ENCODE data around the gene ZDHHC19. TPM values are rescaled to one million over a fixed set of nuclear protein-coding genes. Genes with fewer than 3 reads are reported as not detected.
"Not testable (repeated sequence)": the region's sequence is repeated elsewhere in the genome, so short reads cannot be mapped to it uniquely, and the experiment has no call there.

ZDHHC19 gene
- total RNA-seq, 6 donors from 2014 or later = 1.4 to 3.1 TPM; not detected in 4

DNA sequence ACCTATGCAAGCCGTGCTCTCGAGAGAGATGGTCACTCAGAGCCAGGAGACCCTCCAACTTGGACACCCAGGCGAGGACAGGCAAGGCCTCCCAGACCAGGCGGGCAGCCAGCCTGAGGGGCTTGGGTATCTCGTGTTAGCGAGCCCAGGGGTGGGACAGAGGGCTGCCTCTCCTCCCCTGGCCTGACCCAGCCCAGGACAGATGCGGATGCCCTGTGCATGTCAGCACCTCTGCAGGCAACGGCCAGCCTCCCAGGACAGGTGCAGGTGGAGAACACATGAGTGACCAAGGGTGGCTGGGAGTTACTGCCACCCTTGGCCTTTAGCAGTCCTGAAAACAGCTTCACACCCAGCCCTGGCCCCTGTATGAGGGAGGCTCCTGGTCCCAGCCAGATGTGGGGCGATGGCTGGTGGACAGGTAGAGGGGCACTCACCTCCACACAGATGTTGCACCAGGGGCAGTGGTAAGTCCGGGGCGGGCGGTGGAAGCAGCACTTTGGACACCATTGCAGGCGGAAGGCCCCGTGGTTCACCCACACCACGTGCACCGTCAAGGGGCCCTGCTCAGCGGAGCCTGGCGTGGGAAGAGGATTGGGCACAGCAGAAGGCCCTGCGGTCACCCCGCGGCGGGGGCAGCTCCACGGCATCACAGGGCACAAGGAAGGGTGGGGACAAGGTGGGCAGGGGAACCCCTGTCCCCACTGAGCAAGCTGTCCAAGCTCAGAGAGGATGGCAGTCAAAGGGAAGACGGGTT, 2.1 kb downstream of the ZDHHC19 start:
- H3K4me3 ChIP-seq = no peak overlapping the region
- H3K36me3 ChIP-seq = no peaks in the 10 kb centered on the region
- WGBS, 2 donors = 79 to 92% methylated on average over 14 to 23 of the region's 24 CpGs
- DNase-seq (no peak), ATAC-seq (ENCODE audit: low FRiP score in 2 of 2) (peak; percentile 4 to 24)
- peaks cover 4 to 10% (median 6%) of the 10 kb centered on the region in 4 donors for H3K4me1 ChIP-seq
- TF ChIP-seq POLR2A (IDR thresholded peaks at IDR 0.05) = no peak
- H3K9me3 ChIP-seq = no peaks in the 10 kb centered on the region
- no peaks in the 10 kb centered on the region for H3K27me3 ChIP-seq
- H3K27ac ChIP-seq = no peak overlapping the region

DNA sequence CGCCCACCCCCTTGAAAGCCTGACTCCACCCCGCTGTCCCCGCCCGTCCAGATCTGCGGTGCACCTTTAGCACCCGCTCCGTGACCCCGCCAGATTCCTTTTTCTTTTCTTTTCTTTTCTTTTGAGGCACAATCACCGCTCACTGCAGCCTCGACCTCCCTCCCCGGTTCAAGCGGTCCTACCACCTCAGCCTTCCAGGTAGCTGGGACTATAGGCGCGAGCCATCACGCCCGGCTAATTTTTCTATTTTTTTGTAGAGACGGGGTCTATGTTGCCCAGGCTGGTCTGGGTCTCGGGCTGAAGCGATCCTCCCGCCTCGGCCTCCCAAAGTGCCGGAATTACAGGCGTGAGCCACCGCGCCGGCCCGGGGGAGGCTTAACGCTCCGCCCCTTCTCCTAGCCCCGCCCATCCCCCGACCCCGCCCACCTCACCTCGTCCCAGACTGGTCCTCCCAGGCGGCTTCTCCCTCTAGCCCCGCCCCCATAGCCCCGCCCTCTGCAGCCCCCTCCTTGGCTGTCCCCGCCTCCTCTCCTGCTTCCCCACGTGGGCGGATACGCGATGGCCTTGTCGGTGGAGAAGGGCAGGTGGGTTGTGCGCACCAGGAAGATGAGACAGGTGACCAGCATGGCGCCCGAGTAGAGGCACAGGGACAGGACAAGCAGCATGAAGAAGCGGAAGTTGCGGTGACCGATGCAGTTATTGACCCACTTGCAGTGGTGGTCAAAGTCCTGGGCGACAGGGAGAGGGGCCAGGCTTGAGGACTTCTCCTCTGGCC, 3.2 kb downstream of the ZDHHC19 start:
- Histone ChIP-seq H3K4me1 (peaks cover 4 to 10% (median 6%) of the 10 kb centered on the region in 4 donors), H3K9me3 (no peaks in the 10 kb centered on the region), H3K36me3 (no peaks in the 10 kb centered on the region), H3K27ac (peak overlapping the region in 2 of 4 donors; percentile 15 to 49), H3K27me3 (no peaks in the 10 kb centered on the region), H3K4me3 (peak overlapping the region; percentile 22 to 53 (median 44))
- TF ChIP-seq POLR2A (IDR thresholded peaks at IDR 0.05) = no peak
- TF ChIP-seq POLR2AphosphoS5 (IDR thresholded peaks at IDR 0.05) = no peak
- TF ChIP-seq, protein P1, sequence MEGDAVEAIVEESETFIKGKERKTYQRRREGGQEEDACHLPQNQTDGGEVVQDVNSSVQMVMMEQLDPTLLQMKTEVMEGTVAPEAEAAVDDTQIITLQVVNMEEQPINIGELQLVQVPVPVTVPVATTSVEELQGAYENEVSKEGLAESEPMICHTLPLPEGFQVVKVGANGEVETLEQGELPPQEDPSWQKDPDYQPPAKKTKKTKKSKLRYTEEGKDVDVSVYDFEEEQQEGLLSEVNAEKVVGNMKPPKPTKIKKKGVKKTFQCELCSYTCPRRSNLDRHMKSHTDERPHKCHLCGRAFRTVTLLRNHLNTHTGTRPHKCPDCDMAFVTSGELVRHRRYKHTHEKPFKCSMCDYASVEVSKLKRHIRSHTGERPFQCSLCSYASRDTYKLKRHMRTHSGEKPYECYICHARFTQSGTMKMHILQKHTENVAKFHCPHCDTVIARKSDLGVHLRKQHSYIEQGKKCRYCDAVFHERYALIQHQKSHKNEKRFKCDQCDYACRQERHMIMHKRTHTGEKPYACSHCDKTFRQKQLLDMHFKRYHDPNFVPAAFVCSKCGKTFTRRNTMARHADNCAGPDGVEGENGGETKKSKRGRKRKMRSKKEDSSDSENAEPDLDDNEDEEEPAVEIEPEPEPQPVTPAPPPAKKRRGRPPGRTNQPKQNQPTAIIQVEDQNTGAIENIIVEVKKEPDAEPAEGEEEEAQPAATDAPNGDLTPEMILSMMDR (IDR thresholded peaks at IDR 0.05) = no peak
- no peak for TF ChIP-seq EP300 (IDR thresholded peaks at IDR 0.05)
- WGBS, 2 donors = 39 to 50% methylated on average over 34 to 39 of the region's 49 CpGs
- DNase-seq (peak; percentile 49 to 89), ATAC-seq (ENCODE audit: low FRiP score in 2 of 2) (peak; percentile 69 to 77)

DNA sequence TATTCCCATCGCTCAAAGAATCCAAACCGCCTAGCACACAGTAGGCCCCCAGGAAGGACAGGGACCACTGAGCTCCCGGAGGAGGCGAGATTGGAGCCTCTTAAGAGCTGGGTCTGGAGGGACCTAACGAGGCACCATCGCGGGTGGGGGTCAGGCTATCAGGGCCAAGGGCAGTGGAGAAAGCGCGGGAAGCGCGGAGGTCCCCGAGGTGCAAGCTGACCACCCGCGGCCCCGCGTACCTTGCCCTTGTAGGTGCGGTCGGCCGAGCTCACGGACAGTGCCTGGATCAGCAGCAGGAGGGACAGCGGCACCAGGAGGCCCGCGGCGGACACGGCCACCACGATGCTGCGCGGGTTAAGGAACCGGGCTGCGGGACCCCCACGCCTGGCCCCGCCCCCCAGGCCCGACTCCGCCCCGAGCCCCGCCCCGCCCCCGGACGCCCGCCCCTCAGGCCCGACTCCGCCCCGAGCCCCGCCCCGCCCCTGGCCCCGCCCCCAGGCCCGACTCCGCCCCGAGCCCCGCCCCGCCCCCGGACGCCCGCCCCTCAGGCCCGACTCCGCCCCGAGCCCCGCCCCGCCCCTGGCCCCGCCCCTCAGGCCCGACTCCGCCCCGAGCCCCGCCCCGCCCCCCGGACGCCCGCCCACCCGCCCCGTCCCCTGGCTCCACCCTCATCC, 3.9 kb downstream of the ZDHHC19 start:
- WGBS, 2 donors = 25 to 42% methylated on average over 7 to 25 of the region's 70 CpGs
- peaks cover 4 to 10% (median 7%) of the 10 kb centered on the region in 4 donors for H3K4me1 ChIP-seq
- H3K27me3 ChIP-seq = no peaks in the 10 kb centered on the region
- DNase-seq (peak in 1 of 2 donors; percentile 88), ATAC-seq (ENCODE audit: low FRiP score in 2 of 2) (no peak)
- H3K36me3 ChIP-seq = no peaks in the 10 kb centered on the region
- no peak for TF ChIP-seq POLR2AphosphoS5 (IDR thresholded peaks at IDR 0.05)
- TF ChIP-seq, protein P1 (IDR thresholded peaks at IDR 0.05) = no peak
- no peak for TF ChIP-seq EP300 (IDR thresholded peaks at IDR 0.05)
- TF ChIP-seq POLR2A (IDR thresholded peaks at IDR 0.05) = no peak
- no peaks in the 10 kb centered on the region for H3K9me3 ChIP-seq
- H3K4me3 ChIP-seq = peak overlapping the region in 3 of 4 donors; percentile 37 to 53 (median 50)
- peak overlapping the region in 1 of 4 donors; percentile 2 for H3K27ac ChIP-seq

DNA sequence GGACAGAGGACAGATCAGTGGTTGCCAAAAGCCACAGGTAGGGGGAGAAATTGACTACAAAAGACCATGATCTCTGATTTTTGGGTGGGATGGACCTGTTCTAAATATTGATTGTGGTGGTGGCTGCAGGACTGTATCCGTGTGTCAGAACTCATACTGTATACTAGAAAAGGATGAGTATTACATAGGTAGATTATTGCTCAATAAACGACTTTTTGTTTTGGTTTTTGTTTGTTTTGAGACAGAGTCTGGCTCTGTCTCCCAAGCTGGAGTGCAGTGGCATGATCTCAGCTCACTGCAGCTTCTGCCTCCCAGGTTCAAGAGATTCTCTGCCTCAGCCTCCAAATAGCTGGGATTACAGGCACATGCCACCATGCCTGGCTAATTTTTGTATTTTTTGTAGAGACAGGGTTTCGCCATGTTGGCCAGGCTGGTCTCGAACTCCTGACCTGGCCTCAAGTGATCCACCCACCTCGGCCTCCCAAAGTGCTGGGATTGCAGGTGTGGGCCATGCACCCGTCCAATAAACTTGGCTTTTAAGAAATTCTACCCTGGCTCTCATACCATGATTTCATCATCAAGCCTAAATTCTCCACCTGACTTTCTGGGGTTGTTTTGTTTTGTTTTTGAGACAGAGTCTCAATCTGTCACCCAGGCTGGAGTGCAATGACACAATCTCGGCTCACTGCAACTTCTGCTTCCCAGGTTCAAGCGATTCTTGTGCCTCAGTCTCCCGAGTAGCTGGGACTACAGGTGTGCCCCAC, 5.6 kb downstream of the ZDHHC19 start:
- peaks cover 4 to 11% (median 7%) of the 10 kb centered on the region in 4 donors for H3K4me1 ChIP-seq
- not testable (repeated sequence) for ATAC-seq (ENCODE audit: low FRiP score in 2 of 2); H3K27ac ChIP-seq; H3K36me3 ChIP-seq; H3K27me3 ChIP-seq; H3K4me3 ChIP-seq; H3K9me3 ChIP-seq; DNase-seq
- 85% methylated on average over 9 of the region's 9 CpGs for WGBS, 2 donors

GRCh38 chr3:196203846-196204245, 7.4 kb downstream of the ZDHHC19 start:
- no peak for ATAC-seq (ENCODE audit: low FRiP score in 2 of 2)
- no peak overlapping the region for H3K4me3 ChIP-seq
- DNase-seq = no peak
- H3K36me3 ChIP-seq = no peaks in the 10 kb centered on the region
- no peaks in the 10 kb centered on the region for H3K9me3 ChIP-seq
- WGBS, 2 donors = 70 to 79% methylated on average over 3 of the region's 3 CpGs
- H3K4me1 ChIP-seq = peaks cover 4 to 11% (median 7%) of the 10 kb centered on the region in 4 donors
- TF ChIP-seq, protein P1 (IDR thresholded peaks at IDR 0.05) = no peak
- no peak for TF ChIP-seq POLR2AphosphoS5 (IDR thresholded peaks at IDR 0.05)
- TF ChIP-seq EP300 (IDR thresholded peaks at IDR 0.05) = no peak
- no peak for TF ChIP-seq POLR2A (IDR thresholded peaks at IDR 0.05)
- H3K27me3 ChIP-seq = no peaks in the 10 kb centered on the region
- H3K27ac ChIP-seq = no peak overlapping the region

Measured in upper lobe of left lung (tissue), 6 donors.